GM19240 (cell line): Measurements from ENCODE around the gene NFATC4.
"Not testable (repeated sequence)": the region's sequence is repeated elsewhere in the genome, so short reads cannot be mapped to it uniquely, and the experiment has no call there.

ENCODE experiments used
- DNase-seq: peaks from one replicate; pipeline ENCODE4 v3.0.0; 2011; ENCODE audit warnings: low spot score; ENCODE audit not compliant: insufficient read length

NFATC4 gene

GRCh38 chr14:24367514-24368211 lies at the start of gene NFATC4:
Gene NFATC4, plus strand, starts transcription at chr14:24368184. Its CDS starts 157 bp downstream, at chr14:24368341.
- no peak for DNase-seq

- DNase-seq = no peak
These were observed 46.6 kb upstream of the NFATC4 start for GRCh38 chr14:24321212-24321975.

GRCh38 chr14:24322672-24323071 lies 45.3 kb upstream of the NFATC4 start:
- DNase-seq = no peak

GRCh38 chr14:24323341-24323740 lies 44.6 kb upstream of the NFATC4 start:
- no peak for DNase-seq

- no peak for DNase-seq
These were observed 44.0 kb upstream of the NFATC4 start for GRCh38 chr14:24324024-24324423.

GRCh38 chr14:24325041-24325530 lies 42.9 kb upstream of the NFATC4 start:
- DNase-seq = no peak

- DNase-seq = no peak
These were observed 42.0 kb upstream of the NFATC4 start for GRCh38 chr14:24325963-24326362.

- no peak for DNase-seq
These were observed 40.7 kb upstream of the NFATC4 start for GRCh38 chr14:24327303-24327702.

GRCh38 chr14:24327914-24328313 lies 40.1 kb upstream of the NFATC4 start:
- DNase-seq = not testable (repeated sequence)

GRCh38 chr14:24329073-24329663 lies 38.8 kb upstream of the NFATC4 start:
- DNase-seq = no peak

GRCh38 chr14:24329736-24330135 lies 38.2 kb upstream of the NFATC4 start:
- DNase-seq = no peak

- no peak for DNase-seq
These were observed 36.9 kb upstream of the NFATC4 start for GRCh38 chr14:24330973-24331674.

- DNase-seq = no peak
These were observed 36.2 kb upstream of the NFATC4 start for GRCh38 chr14:24331731-24332267.

GRCh38 chr14:24332268-24332993 lies 35.6 kb upstream of the NFATC4 start:
- DNase-seq = peak; percentile 85

- no peak for DNase-seq
These were observed 33.3 kb upstream of the NFATC4 start, which contains the start of gene ADCY4 for GRCh38 chr14:24334431-24335291. Gene ADCY4, minus strand, starts transcription at chr14:24335071. Its CDS starts 419 bp downstream, at chr14:24334652.

GRCh38 chr14:24335461-24336171 lies 32.4 kb upstream of the NFATC4 start:
- no peak for DNase-seq

GRCh38 chr14:24337144-24337823 lies 30.7 kb upstream of the NFATC4 start:
- no peak for DNase-seq

- DNase-seq = no peak
These were observed 30.2 kb upstream of the NFATC4 start for GRCh38 chr14:24337824-24338175.
